Measurements from ENCODE around the gene ZCCHC24. TPM values are rescaled to one million over a fixed set of nuclear protein-coding genes. Genes with fewer than 3 reads are reported as not detected.
A peak's percentile ranks its signal among the peaks of the same experiment; 100 is the strongest.
"Not testable (repeated sequence)": the region's sequence is repeated elsewhere in the genome, so short reads cannot be mapped to it uniquely, and the experiment has no call there.

Gene ZCCHC24
- total RNA-seq, 2 experiments from 2014 or later = 0.52 to 0.73 TPM

GRCh38 chr10:79448732-79449049 lies 3.3 kb upstream of the ZCCHC24 start:
- POLR2A ChIA-PET = no interaction called here
- H3K36me3 Mint-ChIP-seq (ENCODE audit: low read depth) = no peaks in the 10 kb centered on the region
- no peaks in the 10 kb centered on the region for H3K9me3 Mint-ChIP-seq
- H3K4me1 Mint-ChIP-seq = peaks cover 20% of the 10 kb centered on the region
- CTCF ChIA-PET = interaction anchor here (1.0 to 1.2 kb wide), 3 partner anchors 12 to 24 kb away, joined by 3 to 4 read pairs (median 3); no protein-coding TSS in a partner anchor
- H3K27me3 Mint-ChIP-seq = peaks cover 31% of the 10 kb centered on the region
- no peak overlapping the region for H3K4me3 Mint-ChIP-seq
- no peak overlapping the region for H3K27ac Mint-ChIP-seq
- DNase-seq = no peak

GRCh38 chr10:79447911-79448731 lies 2.7 kb upstream of the ZCCHC24 start:
- no peak for DNase-seq
- Mint-ChIP-seq H3K4me3 (no peak overlapping the region), H3K36me3 (ENCODE audit: low read depth) (no peaks in the 10 kb centered on the region), H3K9me3 (no peaks in the 10 kb centered on the region), H3K27ac (no peak overlapping the region), H3K4me1 (peaks cover 24% of the 10 kb centered on the region), H3K27me3 (peaks cover 32% of the 10 kb centered on the region)
- CTCF ChIA-PET = interaction anchor here (1.1 to 1.2 kb wide), 2 partner anchors 12 to 23 kb away, joined by 3 read pairs; no protein-coding TSS in a partner anchor
- POLR2A ChIA-PET = no interaction called here

GRCh38 chr10:79447249-79447648 lies 1.8 kb upstream of the ZCCHC24 start:
- H3K27me3 Mint-ChIP-seq = peaks cover 33% of the 10 kb centered on the region

GRCh38 chr10:79446758-79447084 lies 1.3 kb upstream of the ZCCHC24 start:
- Mint-ChIP-seq H3K27me3 (peaks cover 29% of the 10 kb centered on the region), H3K4me3 (peak overlapping the region; percentile 26), H3K27ac (no peak overlapping the region), H3K4me1 (peaks cover 24% of the 10 kb centered on the region), H3K36me3 (ENCODE audit: low read depth) (no peaks in the 10 kb centered on the region), H3K9me3 (no peaks in the 10 kb centered on the region)
- DNase-seq = no peak
- ChIA-PET POLR2A (no interaction called here), CTCF (interaction anchor here (1.8 kb wide), 1 partner anchor 10 kb away, joined by 4 read pairs; no protein-coding TSS in a partner anchor)

More at GRCh38 chr10:79447249-79447648, 1.8 kb upstream of the ZCCHC24 start:
- H3K4me1 Mint-ChIP-seq = peaks cover 24% of the 10 kb centered on the region
- H3K9me3 Mint-ChIP-seq; DNase-seq; H3K27ac Mint-ChIP-seq; POLR2A ChIA-PET; H3K36me3 Mint-ChIP-seq (ENCODE audit: low read depth); H3K4me3 Mint-ChIP-seq: not testable (repeated sequence)
- CTCF ChIA-PET = interaction anchor here (1.8 kb wide), 1 partner anchor 9 kb away, joined by 4 read pairs; no protein-coding TSS in a partner anchor

GRCh38 chr10:79445977-79446757 lies 743 bp upstream of the ZCCHC24 start:
- H3K36me3 Mint-ChIP-seq (ENCODE audit: low read depth) = no peaks in the 10 kb centered on the region
- peaks cover 24% of the 10 kb centered on the region for H3K4me1 Mint-ChIP-seq
- peaks cover 29% of the 10 kb centered on the region for H3K27me3 Mint-ChIP-seq
- peak overlapping the region; percentile 51 for H3K27ac Mint-ChIP-seq
- peak; percentile 22 for DNase-seq
- peak overlapping the region; percentile 56 for H3K4me3 Mint-ChIP-seq
- POLR2A ChIA-PET = no interaction called here
- CTCF ChIA-PET = interaction anchor here (1.8 kb wide), 1 partner anchor 10 kb away, joined by 4 read pairs; no protein-coding TSS in a partner anchor
- H3K9me3 Mint-ChIP-seq = no peaks in the 10 kb centered on the region

GRCh38 chr10:79444199-79445119 lies 965 bp downstream of the ZCCHC24 start:
- H3K4me3 Mint-ChIP-seq = peak overlapping the region; percentile 79
- peaks cover 33% of the 10 kb centered on the region for H3K27me3 Mint-ChIP-seq
- CTCF ChIA-PET = interaction anchor here (0.7 to 1.1 kb wide), 3 partner anchors 10 to 1037 kb away, joined by 3 read pairs; no protein-coding TSS in a partner anchor
- peak overlapping the region; percentile 25 for H3K27ac Mint-ChIP-seq
- POLR2A ChIA-PET = no interaction called here
- peaks cover 24% of the 10 kb centered on the region for H3K4me1 Mint-ChIP-seq
- no peaks in the 10 kb centered on the region for H3K9me3 Mint-ChIP-seq
- H3K36me3 Mint-ChIP-seq (ENCODE audit: low read depth) = no peaks in the 10 kb centered on the region
- peak; percentile 49 for DNase-seq

- peak overlapping the region; percentile 79 for H3K4me3 Mint-ChIP-seq
- H3K27me3 Mint-ChIP-seq = peaks cover 37% of the 10 kb centered on the region
- no peaks in the 10 kb centered on the region for H3K36me3 Mint-ChIP-seq (ENCODE audit: low read depth)
- peaks cover 24% of the 10 kb centered on the region for H3K4me1 Mint-ChIP-seq
- H3K27ac Mint-ChIP-seq = no peak overlapping the region
- DNase-seq = no peak
- CTCF ChIA-PET = no interaction called here
- no peaks in the 10 kb centered on the region for H3K9me3 Mint-ChIP-seq
- POLR2A ChIA-PET = no interaction called here
Observed at GRCh38 chr10:79443338-79444198, 1.9 kb downstream of the ZCCHC24 start.

- H3K36me3 Mint-ChIP-seq (ENCODE audit: low read depth) = no peaks in the 10 kb centered on the region
- H3K4me3 Mint-ChIP-seq = no peak overlapping the region
- no peaks in the 10 kb centered on the region for H3K9me3 Mint-ChIP-seq
- no peak overlapping the region for H3K27ac Mint-ChIP-seq
- DNase-seq = no peak
- peaks cover 24% of the 10 kb centered on the region for H3K4me1 Mint-ChIP-seq
- ChIA-PET CTCF (interaction anchor here (1.4 to 1.5 kb wide), 2 partner anchors 12 to 68 kb away, joined by 3 to 6 read pairs; no protein-coding TSS in a partner anchor), POLR2A (no interaction called here)
- H3K27me3 Mint-ChIP-seq = peaks cover 29% of the 10 kb centered on the region
Observed at GRCh38 chr10:79442171-79443040, 3.0 kb downstream of the ZCCHC24 start.

- Mint-ChIP-seq H3K27ac (no peak overlapping the region), H3K4me1 (peaks cover 19% of the 10 kb centered on the region), H3K27me3 (peaks cover 23% of the 10 kb centered on the region), H3K36me3 (ENCODE audit: low read depth) (no peaks in the 10 kb centered on the region), H3K4me3 (no peak overlapping the region), H3K9me3 (no peaks in the 10 kb centered on the region)
- CTCF ChIA-PET = interaction anchor here (1.5 kb wide), 1 partner anchor 11 kb away, joined by 6 read pairs; no protein-coding TSS in a partner anchor
- DNase-seq = no peak
- POLR2A ChIA-PET = no interaction called here
Observed at GRCh38 chr10:79441433-79441832, 4.0 kb downstream of the ZCCHC24 start.

- CTCF ChIA-PET = interaction anchor here (1.6 kb wide), 1 partner anchor 10 kb away, joined by 3 read pairs; no protein-coding TSS in a partner anchor
- no peak for DNase-seq
- Mint-ChIP-seq H3K4me1 (peaks cover 14% of the 10 kb centered on the region), H3K27ac (no peak overlapping the region), H3K36me3 (ENCODE audit: low read depth) (no peaks in the 10 kb centered on the region), H3K9me3 (no peaks in the 10 kb centered on the region), H3K4me3 (no peak overlapping the region), H3K27me3 (peaks cover 19% of the 10 kb centered on the region)
- POLR2A ChIA-PET = no interaction called here
Observed at GRCh38 chr10:79440281-79440680, 5.1 kb downstream of the ZCCHC24 start.

- CTCF ChIA-PET = interaction anchor here (1.8 kb wide), 1 partner anchor 64 kb away, joined by 6 read pairs; no protein-coding TSS in a partner anchor
- no peak for DNase-seq
- Mint-ChIP-seq H3K4me1 (peaks cover 10% of the 10 kb centered on the region), H3K36me3 (ENCODE audit: low read depth) (no peaks in the 10 kb centered on the region), H3K27ac (no peak overlapping the region), H3K27me3 (peaks cover 14% of the 10 kb centered on the region), H3K4me3 (no peak overlapping the region), H3K9me3 (no peaks in the 10 kb centered on the region)
- POLR2A ChIA-PET = no interaction called here
Observed at GRCh38 chr10:79438699-79439085, 6.7 kb downstream of the ZCCHC24 start.

Data from activated CD4-positive, alpha-beta T cell treated with anti-CD3 and anti-CD28 coated beads, Interleukin-2, amount 10 ng/mL, durations not matched to agents 7 days and 5 days (primary cell).